Measurements from ENCODE around the gene ZNF211. TPM values are rescaled to one million over a fixed set of nuclear protein-coding genes. Genes with fewer than 3 reads are reported as not detected.

The ZNF211 gene
- polyA plus RNA-seq, 1 experiment, result 14.4 TPM

DNA sequence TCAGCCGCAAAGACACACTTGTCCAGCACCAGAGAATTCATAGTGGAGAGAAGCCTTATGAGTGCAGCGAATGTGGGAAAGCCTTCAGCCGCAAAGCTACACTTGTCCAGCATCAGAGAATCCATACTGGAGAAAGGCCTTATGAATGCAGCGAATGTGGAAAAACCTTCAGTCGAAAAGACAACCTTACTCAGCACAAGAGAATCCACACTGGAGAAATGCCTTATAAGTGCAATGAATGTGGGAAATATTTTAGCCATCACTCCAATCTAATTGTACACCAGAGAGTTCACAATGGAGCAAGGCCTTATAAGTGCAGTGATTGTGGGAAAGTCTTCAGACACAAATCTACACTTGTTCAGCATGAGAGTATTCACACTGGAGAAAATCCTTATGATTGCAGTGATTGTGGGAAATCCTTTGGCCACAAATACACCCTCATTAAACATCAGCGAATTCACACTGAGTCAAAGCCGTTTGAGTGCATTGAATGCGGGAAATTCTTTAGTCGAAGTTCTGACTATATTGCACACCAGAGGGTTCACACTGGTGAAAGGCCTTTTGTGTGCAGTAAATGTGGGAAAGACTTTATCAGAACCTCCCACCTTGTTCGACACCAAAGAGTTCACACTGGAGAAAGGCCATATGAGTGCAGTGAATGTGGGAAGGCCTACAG is 12.2 kb upstream of the ZNF211 start:
- no peak for DNase-seq (ENCODE audit: low read depth, low spot score)
- Histone ChIP-seq H3K4me3 (ENCODE audit: low read depth, low read length) (no peak overlapping the region), H3K27ac (ENCODE audit: low read depth, low read length) (no peak overlapping the region), H3K27me3 (ENCODE audit: control insufficient read depth, insufficient read depth, low read length) (no peaks in the 10 kb centered on the region), H3K9me3 (ENCODE audit: control insufficient read depth, insufficient read depth, low read length) (peaks cover 86% of the 10 kb centered on the region)
- TF ChIP-seq, protein P1, sequence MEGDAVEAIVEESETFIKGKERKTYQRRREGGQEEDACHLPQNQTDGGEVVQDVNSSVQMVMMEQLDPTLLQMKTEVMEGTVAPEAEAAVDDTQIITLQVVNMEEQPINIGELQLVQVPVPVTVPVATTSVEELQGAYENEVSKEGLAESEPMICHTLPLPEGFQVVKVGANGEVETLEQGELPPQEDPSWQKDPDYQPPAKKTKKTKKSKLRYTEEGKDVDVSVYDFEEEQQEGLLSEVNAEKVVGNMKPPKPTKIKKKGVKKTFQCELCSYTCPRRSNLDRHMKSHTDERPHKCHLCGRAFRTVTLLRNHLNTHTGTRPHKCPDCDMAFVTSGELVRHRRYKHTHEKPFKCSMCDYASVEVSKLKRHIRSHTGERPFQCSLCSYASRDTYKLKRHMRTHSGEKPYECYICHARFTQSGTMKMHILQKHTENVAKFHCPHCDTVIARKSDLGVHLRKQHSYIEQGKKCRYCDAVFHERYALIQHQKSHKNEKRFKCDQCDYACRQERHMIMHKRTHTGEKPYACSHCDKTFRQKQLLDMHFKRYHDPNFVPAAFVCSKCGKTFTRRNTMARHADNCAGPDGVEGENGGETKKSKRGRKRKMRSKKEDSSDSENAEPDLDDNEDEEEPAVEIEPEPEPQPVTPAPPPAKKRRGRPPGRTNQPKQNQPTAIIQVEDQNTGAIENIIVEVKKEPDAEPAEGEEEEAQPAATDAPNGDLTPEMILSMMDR (IDR thresholded peaks at IDR 0.05; ENCODE audit: low read depth, low read length), result no peak
- ChIA-PET POLR2A (no interaction called here), CTCF (no interaction called here)

DNA sequence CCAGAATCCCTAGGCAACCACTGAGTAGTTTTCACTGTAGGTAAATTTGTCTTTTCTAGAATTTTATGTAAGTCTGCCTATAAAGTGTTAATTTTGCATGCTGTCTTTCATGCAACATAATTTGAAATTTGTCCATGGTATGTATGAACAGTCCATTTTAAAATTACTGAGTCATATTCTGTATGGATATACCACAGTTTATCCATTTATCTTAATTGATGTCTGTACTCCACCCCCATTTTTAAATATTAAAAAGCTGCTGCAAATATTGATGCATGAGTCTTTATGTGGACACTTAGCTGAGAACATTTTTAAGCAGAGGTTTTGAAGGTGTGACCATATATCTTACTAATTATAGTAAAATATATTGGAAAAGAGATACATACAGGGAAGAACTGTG is 9.9 kb upstream of the ZNF211 start:
- Histone ChIP-seq H3K9me3 (ENCODE audit: control insufficient read depth, insufficient read depth, low read length) (peaks cover 78% of the 10 kb centered on the region), H3K27ac (ENCODE audit: low read depth, low read length) (no peak overlapping the region), H3K4me3 (ENCODE audit: low read depth, low read length) (no peak overlapping the region), H3K27me3 (ENCODE audit: control insufficient read depth, insufficient read depth, low read length) (no peaks in the 10 kb centered on the region)
- TF ChIP-seq, protein P1 (IDR thresholded peaks at IDR 0.05; ENCODE audit: low read depth, low read length), result no peak
- ChIA-PET POLR2A (no interaction called here), CTCF (no interaction called here)
- DNase-seq (ENCODE audit: low read depth, low spot score), result no peak

DNA sequence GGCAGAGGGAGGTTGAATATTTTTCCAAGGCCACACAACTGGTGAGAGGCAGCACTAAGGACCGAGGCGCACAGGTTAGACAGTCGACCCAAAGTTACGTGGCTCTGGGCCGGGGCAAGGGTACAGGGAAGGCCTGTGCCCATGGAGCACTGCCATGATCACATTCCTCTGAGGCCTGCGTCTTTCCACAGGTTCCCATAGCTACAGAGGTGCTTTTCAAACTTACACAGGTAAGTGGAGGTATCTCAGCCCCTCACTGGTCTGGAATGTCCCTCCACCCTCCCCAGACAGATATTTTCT is 814 bp downstream of the ZNF211 start:
- Histone ChIP-seq H3K4me3 (ENCODE audit: low read depth, low read length) (peak overlapping the region; percentile 91), H3K27ac (ENCODE audit: low read depth, low read length) (no peak overlapping the region), H3K9me3 (ENCODE audit: control insufficient read depth, insufficient read depth, low read length) (peaks cover 14% of the 10 kb centered on the region), H3K27me3 (ENCODE audit: control insufficient read depth, insufficient read depth, low read length) (no peaks in the 10 kb centered on the region)
- TF ChIP-seq, protein P1 (IDR thresholded peaks at IDR 0.05; ENCODE audit: low read depth, low read length), result no peak
- POLR2A ChIA-PET, result interaction anchor here (1.5 kb wide), 1 partner anchor 48 kb away, joined by 7 read pairs; the partner anchor contains the start of gene ZNF551
- CTCF ChIA-PET, result interaction anchor here (1.9 kb wide), 1 partner anchor 48 kb away, joined by 6 read pairs; the partner anchor contains the start of gene ZNF551
- no peak for DNase-seq (ENCODE audit: low read depth, low spot score)

DNA sequence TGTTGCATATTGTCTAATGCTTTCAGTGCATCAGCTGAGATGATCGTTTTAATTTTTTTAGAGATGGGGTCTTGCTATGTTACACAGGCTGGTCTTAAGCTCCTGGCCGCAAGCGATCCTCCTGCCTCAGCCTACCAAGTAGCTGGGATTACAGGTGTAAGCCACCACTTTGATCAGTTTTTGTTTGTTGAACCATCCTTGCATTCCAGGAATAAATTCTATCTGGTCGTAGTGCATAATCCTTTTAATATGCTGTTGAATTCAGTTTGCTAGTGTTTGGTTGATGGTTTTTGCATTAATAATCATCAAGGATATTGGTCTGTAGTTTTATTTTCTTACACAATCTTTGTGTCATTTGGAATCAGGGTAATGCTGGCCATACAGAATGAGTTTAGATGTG is 4.4 kb downstream of the ZNF211 start:
- CTCF ChIA-PET, result no interaction called here
- TF ChIP-seq, protein P1 (IDR thresholded peaks at IDR 0.05; ENCODE audit: low read depth, low read length), result no peak
- no peak for DNase-seq (ENCODE audit: low read depth, low spot score)
- Histone ChIP-seq H3K27ac (ENCODE audit: low read depth, low read length) (no peak overlapping the region), H3K4me3 (ENCODE audit: low read depth, low read length) (no peak overlapping the region), H3K27me3 (ENCODE audit: control insufficient read depth, insufficient read depth, low read length) (no peaks in the 10 kb centered on the region), H3K9me3 (ENCODE audit: control insufficient read depth, insufficient read depth, low read length) (peaks cover 34% of the 10 kb centered on the region; the same call in 1 of the 2 replicates)
- POLR2A ChIA-PET, result no interaction called here

DNA sequence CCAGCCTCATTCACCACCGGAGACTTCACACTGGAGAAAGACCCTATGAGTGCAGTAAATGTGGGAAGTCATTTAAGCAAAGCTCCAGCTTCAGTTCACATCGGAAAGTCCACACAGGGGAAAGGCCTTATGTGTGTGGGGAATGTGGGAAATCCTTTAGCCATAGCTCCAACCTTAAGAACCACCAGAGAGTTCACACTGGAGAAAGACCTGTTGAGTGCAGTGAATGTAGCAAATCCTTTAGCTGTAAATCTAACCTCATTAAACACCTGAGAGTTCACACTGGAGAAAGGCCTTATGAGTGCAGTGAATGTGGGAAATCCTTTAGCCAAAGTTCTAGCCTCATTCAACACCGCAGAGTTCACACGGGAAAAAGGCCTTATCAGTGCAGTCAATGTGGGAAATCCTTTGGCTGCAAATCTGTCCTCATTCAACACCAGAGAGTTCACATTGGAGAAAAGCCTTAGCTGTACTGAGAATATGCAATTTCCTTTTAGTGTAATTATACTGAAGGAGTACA is 8.8 kb downstream of the ZNF211 start:
- no peak overlapping the region for H3K27ac ChIP-seq (ENCODE audit: low read depth, low read length)
- DNase-seq (ENCODE audit: low read depth, low spot score), result no peak
- no peak overlapping the region for H3K4me3 ChIP-seq (ENCODE audit: low read depth, low read length)
- no peaks in the 10 kb centered on the region for H3K27me3 ChIP-seq (ENCODE audit: control insufficient read depth, insufficient read depth, low read length)
- peaks cover 36% of the 10 kb centered on the region; the same call in 1 of the 2 replicates for H3K9me3 ChIP-seq (ENCODE audit: control insufficient read depth, insufficient read depth, low read length)
- CTCF ChIA-PET, result no interaction called here
- POLR2A ChIA-PET, result no interaction called here
- TF ChIP-seq, protein P1 (IDR thresholded peaks at IDR 0.05; ENCODE audit: low read depth, low read length), result no peak

Measured in AG04450 (cell line).